ENCODE results near the gene IDUA.

The IDUA gene

GRCh38 chr4:1041147-1041935, 54.5 kb downstream of the IDUA start:
- TF ChIP-seq EZH2phosphoT487 (conservative IDR thresholded peaks at IDR 0.05; ENCODE audit: low read length), result no peak
- TF ChIP-seq CTCF (IDR thresholded peaks at IDR 0.05; ENCODE audit: insufficient read depth, low read length, poor library complexity, severe bottlenecking), result no peak
- Histone ChIP-seq H3K79me2 (ENCODE audit: insufficient read depth, low read length) (no peaks in the 10 kb centered on the region), H2AFZ (ENCODE audit: low read depth, low read length, severe bottlenecking) (no peak overlapping the region), H3F3A (ENCODE audit: insufficient read depth) (no peaks in the 10 kb centered on the region), H3K9me2 (replicated peaks; ENCODE audit: insufficient read depth, low read length) (no peaks in the 10 kb centered on the region), H3K27ac (ENCODE audit: low read depth, low read length) (no peak overlapping the region), H3K9me3 (ENCODE audit: insufficient read depth, low read length) (no peaks in the 10 kb centered on the region), H3K36me3 (ENCODE audit: low read length) (no peaks in the 10 kb centered on the region), H3K27me3 (ENCODE audit: low read length) (no peaks in the 10 kb centered on the region), H3K4me2 (ENCODE audit: low read depth, low read length, poor library complexity, severe bottlenecking) (no peak overlapping the region), H4K20me1 (ENCODE audit: low read depth, low read length) (no peaks in the 10 kb centered on the region), H3K4me3 (ENCODE audit: insufficient read depth, low read length, poor library complexity, severe bottlenecking) (no peak overlapping the region), H3K9ac (ENCODE audit: low read length) (no peak overlapping the region)

GRCh38 chr4:1041936-1042330, 55.1 kb downstream of the IDUA start:
- Histone ChIP-seq H4K20me1 (ENCODE audit: low read depth, low read length) (no peaks in the 10 kb centered on the region), H2AFZ (ENCODE audit: low read depth, low read length, severe bottlenecking) (no peak overlapping the region), H3K9me2 (replicated peaks; ENCODE audit: insufficient read depth, low read length) (no peaks in the 10 kb centered on the region), H3K4me3 (ENCODE audit: insufficient read depth, low read length, poor library complexity, severe bottlenecking) (no peak overlapping the region), H3K4me2 (ENCODE audit: low read depth, low read length, poor library complexity, severe bottlenecking) (no peak overlapping the region), H3K9ac (ENCODE audit: low read length) (no peak overlapping the region), H3K36me3 (ENCODE audit: low read length) (no peaks in the 10 kb centered on the region), H3F3A (ENCODE audit: insufficient read depth) (no peaks in the 10 kb centered on the region), H3K27me3 (ENCODE audit: low read length) (no peaks in the 10 kb centered on the region), H3K79me2 (ENCODE audit: insufficient read depth, low read length) (no peaks in the 10 kb centered on the region), H3K27ac (ENCODE audit: low read depth, low read length) (no peak overlapping the region), H3K9me3 (ENCODE audit: insufficient read depth, low read length) (no peaks in the 10 kb centered on the region)
- TF ChIP-seq EZH2phosphoT487 (conservative IDR thresholded peaks at IDR 0.05; ENCODE audit: low read length), result no peak
- TF ChIP-seq CTCF (IDR thresholded peaks at IDR 0.05; ENCODE audit: insufficient read depth, low read length, poor library complexity, severe bottlenecking), result no peak

- no peaks in the 10 kb centered on the region for H3K9me3 ChIP-seq (ENCODE audit: insufficient read depth, low read length)
- no peak for TF ChIP-seq CTCF (IDR thresholded peaks at IDR 0.05; ENCODE audit: insufficient read depth, low read length, poor library complexity, severe bottlenecking)
- TF ChIP-seq EZH2phosphoT487 (conservative IDR thresholded peaks at IDR 0.05; ENCODE audit: low read length), result no peak
- no peak overlapping the region for H3K4me2 ChIP-seq (ENCODE audit: low read depth, low read length, poor library complexity, severe bottlenecking)
- no peaks in the 10 kb centered on the region for H4K20me1 ChIP-seq (ENCODE audit: low read depth, low read length)
- H3K36me3 ChIP-seq (ENCODE audit: low read length), result no peaks in the 10 kb centered on the region
- no peaks in the 10 kb centered on the region for H3K27me3 ChIP-seq (ENCODE audit: low read length)
- H3K4me3 ChIP-seq (ENCODE audit: insufficient read depth, low read length, poor library complexity, severe bottlenecking), result no peak overlapping the region
- no peak overlapping the region for H2AFZ ChIP-seq (ENCODE audit: low read depth, low read length, severe bottlenecking)
- no peaks in the 10 kb centered on the region for H3F3A ChIP-seq (ENCODE audit: insufficient read depth)
- H3K27ac ChIP-seq (ENCODE audit: low read depth, low read length), result no peak overlapping the region
- H3K9me2 ChIP-seq (replicated peaks; ENCODE audit: insufficient read depth, low read length), result no peaks in the 10 kb centered on the region
- H3K9ac ChIP-seq (ENCODE audit: low read length), result no peak overlapping the region
- no peaks in the 10 kb centered on the region for H3K79me2 ChIP-seq (ENCODE audit: insufficient read depth, low read length)
These were observed 55.7 kb downstream of the IDUA start for GRCh38 chr4:1042352-1043055.

Data from SU-DHL-6 (cell line).